GM10847 (cell line): ENCODE data around the gene PARG.

Experiments used
- POLR2A ChIP-seq: IDR thresholded peaks from 2 replicates; pipeline ENCODE4 v1.6.1; 2011; ENCODE audit not compliant: insufficient read length; ENCODE audit errors: extremely low read depth

PARG gene

GRCh38 chr10:49817845-49818244 lies 124.0 kb downstream of the PARG start:
- TF ChIP-seq POLR2A, result no peak

- TF ChIP-seq POLR2A, result no peak
Observed at GRCh38 chr10:49803988-49804387, 137.8 kb downstream of the PARG start.

- no peak for TF ChIP-seq POLR2A
Observed at GRCh38 chr10:49798275-49798674, 143.6 kb downstream of the PARG start.

GRCh38 chr10:49791100-49791499 lies 150.7 kb downstream of the PARG start:
- TF ChIP-seq POLR2A, result no peak

- TF ChIP-seq POLR2A, result no peak
Observed at GRCh38 chr10:49784681-49785080, 157.1 kb downstream of the PARG start.

- TF ChIP-seq POLR2A, result no peak
Observed at GRCh38 chr10:49783645-49784044, 158.2 kb downstream of the PARG start.

- no peak for TF ChIP-seq POLR2A
Observed at GRCh38 chr10:49781247-49781646, 160.6 kb downstream of the PARG start.

GRCh38 chr10:49778197-49778596 lies 163.6 kb downstream of the PARG start:
- no peak for TF ChIP-seq POLR2A

- no peak for TF ChIP-seq POLR2A
Observed at GRCh38 chr10:49776851-49777250, 165.0 kb downstream of the PARG start.

- TF ChIP-seq POLR2A, result no peak
Observed at GRCh38 chr10:49775014-49775413, 166.8 kb downstream of the PARG start.

GRCh38 chr10:49769692-49770091 lies 172.1 kb downstream of the PARG start:
- no peak for TF ChIP-seq POLR2A

- no peak for TF ChIP-seq POLR2A
Observed at GRCh38 chr10:49768731-49769130, 173.1 kb downstream of the PARG start.

- no peak for TF ChIP-seq POLR2A
Observed at GRCh38 chr10:49768329-49768728, 173.5 kb downstream of the PARG start.
